ENCODE measurements around the gene CREM.

CREM gene

DNA sequence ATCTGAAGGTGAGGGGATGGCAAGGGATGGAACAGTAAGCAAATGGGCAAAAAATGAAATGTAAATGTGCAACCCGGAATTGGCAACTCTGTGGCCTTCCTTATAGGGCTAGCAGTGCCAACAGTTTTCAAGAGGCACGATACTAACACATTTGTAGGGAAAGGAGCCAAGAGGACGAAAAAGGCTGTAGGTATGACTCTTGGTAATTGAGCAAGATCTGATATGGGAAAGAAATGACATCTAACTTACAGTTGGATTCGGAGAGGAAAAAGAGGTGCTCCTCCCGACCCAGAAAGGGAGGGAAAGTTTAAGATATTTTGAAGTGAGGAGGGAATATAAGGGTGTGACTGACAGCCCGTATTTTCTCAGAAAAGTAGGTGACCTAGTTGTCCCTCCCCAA, 2.1 kb upstream of the CREM start:
- TF ChIP-seq, protein P1, sequence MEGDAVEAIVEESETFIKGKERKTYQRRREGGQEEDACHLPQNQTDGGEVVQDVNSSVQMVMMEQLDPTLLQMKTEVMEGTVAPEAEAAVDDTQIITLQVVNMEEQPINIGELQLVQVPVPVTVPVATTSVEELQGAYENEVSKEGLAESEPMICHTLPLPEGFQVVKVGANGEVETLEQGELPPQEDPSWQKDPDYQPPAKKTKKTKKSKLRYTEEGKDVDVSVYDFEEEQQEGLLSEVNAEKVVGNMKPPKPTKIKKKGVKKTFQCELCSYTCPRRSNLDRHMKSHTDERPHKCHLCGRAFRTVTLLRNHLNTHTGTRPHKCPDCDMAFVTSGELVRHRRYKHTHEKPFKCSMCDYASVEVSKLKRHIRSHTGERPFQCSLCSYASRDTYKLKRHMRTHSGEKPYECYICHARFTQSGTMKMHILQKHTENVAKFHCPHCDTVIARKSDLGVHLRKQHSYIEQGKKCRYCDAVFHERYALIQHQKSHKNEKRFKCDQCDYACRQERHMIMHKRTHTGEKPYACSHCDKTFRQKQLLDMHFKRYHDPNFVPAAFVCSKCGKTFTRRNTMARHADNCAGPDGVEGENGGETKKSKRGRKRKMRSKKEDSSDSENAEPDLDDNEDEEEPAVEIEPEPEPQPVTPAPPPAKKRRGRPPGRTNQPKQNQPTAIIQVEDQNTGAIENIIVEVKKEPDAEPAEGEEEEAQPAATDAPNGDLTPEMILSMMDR (IDR thresholded peaks at IDR 0.05; ENCODE audit: low read depth, low read length) = no peak
- no peak for DNase-seq (ENCODE audit: extremely low read depth, low read depth)

DNA sequence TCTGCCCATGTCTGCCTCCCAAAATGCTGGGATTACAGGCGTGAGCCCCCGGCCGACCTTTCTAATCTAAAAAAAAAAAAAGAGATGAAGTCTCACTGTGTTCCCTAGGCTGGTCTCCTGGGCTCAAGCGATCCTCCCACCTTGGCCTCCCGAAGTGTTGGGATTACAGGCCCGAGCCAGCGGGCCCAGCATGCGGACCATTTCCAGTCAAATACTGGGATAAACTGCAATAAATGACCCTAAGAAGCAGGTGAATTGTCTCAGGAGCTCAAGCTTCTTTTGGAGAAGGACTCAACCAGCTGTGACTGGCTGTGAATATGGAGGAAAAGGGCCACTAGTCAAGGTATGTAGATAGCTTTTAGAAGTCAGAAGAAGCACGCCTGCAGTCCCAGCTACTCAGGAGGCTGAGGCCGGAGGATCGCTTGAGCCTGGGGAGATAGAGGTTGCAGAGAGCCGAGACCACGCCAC, 550 bp upstream of the CREM start:
- DNase-seq (ENCODE audit: extremely low read depth, low read depth) = no peak
- TF ChIP-seq, protein P1 (IDR thresholded peaks at IDR 0.05; ENCODE audit: low read depth, low read length) = no peak

DNA sequence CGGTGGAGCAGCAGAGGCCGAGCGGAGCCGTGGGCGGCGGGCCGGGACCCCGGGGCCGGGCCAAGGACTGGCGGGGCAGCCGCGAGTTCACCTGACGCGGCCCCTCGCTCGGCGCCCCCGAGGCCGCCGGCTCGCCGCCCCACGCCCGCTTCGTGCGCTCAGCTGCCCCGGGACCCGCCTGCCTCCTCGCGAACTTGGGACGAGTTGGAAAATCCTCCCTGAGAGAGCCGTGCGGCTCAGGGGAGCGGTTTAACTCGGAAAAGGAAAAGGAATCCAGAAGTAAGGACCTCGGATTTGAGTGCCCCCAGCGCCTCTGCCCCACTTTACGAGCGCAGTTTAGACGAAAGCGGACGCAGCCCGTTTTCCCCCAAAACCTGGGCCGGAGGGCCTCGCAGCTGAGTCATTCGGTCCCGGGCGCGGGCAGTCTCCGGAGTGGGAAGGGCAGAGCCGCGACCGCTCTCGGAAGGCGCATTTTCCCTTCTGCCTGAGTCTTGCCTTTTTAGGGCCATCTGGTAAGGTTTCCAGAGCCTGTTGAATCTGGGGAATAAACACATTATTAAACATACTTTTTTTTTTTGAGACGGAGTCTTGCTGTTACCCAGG, 744 bp downstream of the CREM start:
- TF ChIP-seq, protein P1 (IDR thresholded peaks at IDR 0.05; ENCODE audit: low read depth, low read length) = no peak
- DNase-seq (ENCODE audit: extremely low read depth, low read depth) = peak; percentile 29

DNA sequence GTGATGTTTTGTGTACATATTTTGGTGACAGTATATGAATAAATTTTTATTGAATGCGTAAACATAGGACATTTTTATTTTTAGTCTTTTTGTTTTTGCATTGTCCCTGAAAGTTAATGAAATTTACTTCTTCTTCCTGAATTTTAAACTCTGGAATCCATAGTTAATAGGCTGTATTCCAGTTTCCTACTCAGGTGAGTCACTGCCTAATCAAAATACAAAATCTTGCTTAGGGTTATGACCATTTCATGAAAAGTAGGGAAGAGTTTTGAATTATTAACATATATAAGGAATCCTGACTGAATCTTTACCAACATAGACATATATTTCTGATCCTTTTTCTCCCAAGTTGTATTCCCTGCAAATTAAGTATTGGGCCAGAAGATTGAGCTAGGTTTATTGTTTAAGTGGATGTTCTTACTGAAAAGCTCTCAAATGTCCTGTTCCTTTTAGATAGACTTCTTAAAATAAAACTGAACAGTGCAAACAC, 2.6 kb downstream of the CREM start:
- no peak for DNase-seq (ENCODE audit: extremely low read depth, low read depth)
- TF ChIP-seq, protein P1 (IDR thresholded peaks at IDR 0.05; ENCODE audit: low read depth, low read length) = no peak

DNA sequence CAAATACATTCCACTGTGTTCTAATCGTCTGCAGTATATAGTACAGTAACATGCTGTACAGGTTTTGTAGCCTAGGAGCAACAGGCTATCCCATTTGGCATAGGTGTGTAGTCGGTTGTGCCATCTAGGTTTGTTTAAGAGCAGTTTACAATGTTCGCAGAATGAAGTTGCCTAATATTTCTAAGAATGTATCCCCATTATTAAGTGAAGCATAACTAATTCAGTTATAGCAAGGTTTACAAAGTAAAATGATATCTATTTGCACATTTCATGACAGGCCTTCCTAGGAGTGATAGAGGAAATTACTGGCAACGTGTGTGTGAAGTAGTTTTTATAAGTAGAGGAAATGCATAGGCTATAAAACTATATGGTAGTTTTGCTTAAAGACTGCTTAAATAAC, 4.0 kb downstream of the CREM start:
- TF ChIP-seq, protein P1 (IDR thresholded peaks at IDR 0.05; ENCODE audit: low read depth, low read length) = no peak

DNA sequence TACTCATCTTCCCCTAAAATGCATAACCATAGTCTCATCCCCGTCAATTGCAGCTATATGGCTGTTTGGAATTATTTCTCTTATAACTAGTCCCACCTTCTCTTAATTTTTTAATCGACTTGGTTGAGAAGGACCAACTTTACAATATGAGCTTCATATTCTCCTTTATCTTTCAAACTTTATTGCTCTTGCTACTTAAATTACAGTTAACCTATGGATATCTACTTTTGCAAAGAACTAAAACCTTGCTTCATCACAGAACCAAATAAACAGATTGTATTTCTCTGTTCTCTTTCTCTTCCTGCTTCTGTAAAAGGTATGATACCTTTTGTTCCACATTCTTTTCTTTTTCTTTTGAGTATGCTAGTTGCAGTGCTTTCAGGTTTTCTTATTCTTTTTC, 6.1 kb downstream of the CREM start:
- TF ChIP-seq, protein P1 (IDR thresholded peaks at IDR 0.05; ENCODE audit: low read depth, low read length) = no peak
- DNase-seq (ENCODE audit: extremely low read depth, low read depth) = no peak

More for the DNA sequence above, 4.0 kb downstream of the CREM start:
- no peak for DNase-seq (ENCODE audit: extremely low read depth, low read depth)

DNA sequence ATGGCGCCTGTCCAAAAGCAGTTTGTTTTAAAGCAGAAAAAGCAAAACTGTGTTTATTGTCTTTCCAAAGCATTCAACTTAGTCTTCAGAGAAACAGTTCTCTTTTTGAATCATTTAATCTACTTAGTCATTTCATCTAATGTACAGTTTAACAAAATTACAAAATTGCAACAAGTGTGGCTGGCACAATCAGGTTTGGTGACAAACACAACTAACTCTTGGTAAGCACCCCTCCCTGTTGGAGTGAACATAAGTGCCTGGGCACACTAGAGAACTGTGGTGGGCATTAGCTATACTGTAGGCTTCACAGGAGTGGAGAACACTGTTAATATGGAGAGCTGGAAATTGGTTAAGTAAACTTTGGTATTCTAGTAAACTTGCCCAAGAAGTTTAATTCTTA, 6.9 kb downstream of the CREM start:
- TF ChIP-seq, protein P1 (IDR thresholded peaks at IDR 0.05; ENCODE audit: low read depth, low read length) = no peak

More for the DNA sequence above, 6.9 kb downstream of the CREM start:
- no peak for DNase-seq (ENCODE audit: extremely low read depth, low read depth)

Measured in AG09319 (cell line).